HCT116 (cell line): ENCODE data around the gene TNIP1. TPM values are rescaled to one million over a fixed set of nuclear protein-coding genes. Genes with fewer than 3 reads are reported as not detected.

ENCODE experiments used
- ATAC-seq: fragments of 200-7000 bp; cut with Tn5 transposase; 2 replicates; pipeline ENCODE4 v1.9.1; 2020; ENCODE audit warnings: mild to moderate bottlenecking, moderate library complexity
- BruUV-seq: library from RNA; stranded (reverse); fragments of 400-500 nt; replicated peaks from 2 replicates; lab custom pipeline; 2021; lab: Mats Ljungman, UMichigan
- CTCF ChIA-PET: fragments of 300-600 bp; sonication (Branson Sonifier 250); formaldehyde crosslinking; loops from one replicate; lab custom pipeline; 2021; ENCODE audit warnings: antibody characterized with exemption; lab: Charles Lee
- POLR2A ChIA-PET: fragments of 300-600, 350-600 bp; sonication (Branson Sonifier 250); formaldehyde crosslinking; loops from one replicate; lab custom pipeline; 2021; ENCODE audit warnings: antibody characterized with exemption; lab: Charles Lee
- RAD21 ChIA-PET, 2 experiments: fragments of 300-600 bp; sonication (Branson Sonifier 250); formaldehyde crosslinking; loops; one replicate each; lab custom pipeline; 2023; ENCODE audit warnings: low total read pairs in 2 of 2; ENCODE audit not compliant: uncharacterized antibody in 2 of 2, unreplicated experiment in 2 of 2, low non-redundant PET in 1 of 2; lab: Charles Lee
- DNase-seq: peaks from one replicate; pipeline ENCODE4 v3.0.0-alpha.2; 2010; ENCODE audit warnings: low read depth, low spot score
- H2AFZ ChIP-seq: fragments of 200-600 bp; shearing (Covaris generic), sonication (generic); 2 replicates; pipeline ENCODE4 v1.6.1; 2017; ENCODE audit warnings: low read depth, mixed run types, mixed read lengths, antibody characterized with exemption, low read length; ENCODE audit not compliant: poor library complexity, severe bottlenecking
- H3K27ac ChIP-seq: 2 replicates; pipeline ENCODE4 v1.5.1; 2012; ENCODE audit warnings: low read depth, low read length
- H3K27me3 ChIP-seq: fragments of 200-600 bp; sonication (generic); 2 replicates; pipeline ENCODE4 v1.6.1; 2016; ENCODE audit warnings: mixed run types, low read length, mixed read lengths; ENCODE audit not compliant: insufficient read depth
- H3K36me3 ChIP-seq, 2 experiments: fragments of 200-500 bp in 1 of 2; fragments of 200-600 bp in 1 of 2; sonication (Bioruptor generic) in 1 of 2; sonication (generic) in 1 of 2; 2 replicates each; pipeline versions ENCODE4 v1.5.1 to v1.6.1; 2014 to 2016; ENCODE audit warnings: low read length in 2 of 2, inconsistent platforms in 1 of 2, mixed read lengths in 1 of 2, mixed run types in 1 of 2; ENCODE audit not compliant: insufficient read depth in 2 of 2, control insufficient read depth in 1 of 2
- H3K4me1 ChIP-seq, 2 experiments: fragments of 200-600 bp in 1 of 2; sonication (generic) in 1 of 2; 2 replicates each; pipeline versions ENCODE4 v1.5.1 to v1.6.1; 2012 to 2017; ENCODE audit warnings: low read length in 2 of 2, inconsistent platforms in 1 of 2, mild to moderate bottlenecking in 1 of 2, mixed read lengths in 1 of 2, mixed run types in 1 of 2, moderate library complexity in 1 of 2; ENCODE audit not compliant: insufficient read depth in 2 of 2, control insufficient read depth in 1 of 2
- H3K4me2 ChIP-seq: fragments of 200-600 bp; sonication (generic); 2 replicates; pipeline ENCODE4 v1.6.1; 2017; ENCODE audit warnings: mixed run types, low read length, mixed read lengths
- H3K4me3 ChIP-seq, 2 experiments: fragments of 200-600 bp in 1 of 2; sonication (generic) in 1 of 2; replicated peaks in 1 of 2; 2 replicates each; pipeline ENCODE4 v1.5.1; 2011 to 2016; ENCODE audit warnings: low read length in 2 of 2, control low read depth in 1 of 2, low read depth in 1 of 2, mild to moderate bottlenecking in 1 of 2, mixed read lengths in 1 of 2, mixed run types in 1 of 2
- H3K79me2 ChIP-seq: fragments of 200-600 bp; sonication (generic); 2 replicates; pipeline ENCODE4 v1.6.1; 2017; ENCODE audit warnings: mild to moderate bottlenecking, mixed run types, low read length, moderate library complexity, mixed read lengths; ENCODE audit not compliant: insufficient read depth
- H3K9ac ChIP-seq: fragments of 200-600 bp; sonication (generic); 2 replicates; pipeline ENCODE4 v1.6.1; 2016; ENCODE audit warnings: low read length, mixed read lengths
- H3K9me2 ChIP-seq: fragments of 200-600 bp; sonication (generic), shearing (Covaris generic); 2 replicates; pipeline ENCODE4 v1.6.1; 2017; ENCODE audit warnings: mixed run types, mild to moderate bottlenecking, moderate library complexity; ENCODE audit not compliant: insufficient read depth
- H3K9me3 ChIP-seq, 2 experiments: fragments of 200-500 bp in 1 of 2; fragments of 200-600 bp in 1 of 2; sonication (Bioruptor generic) in 1 of 2; sonication (generic) in 1 of 2; 2 replicates each; pipeline ENCODE4 v1.6.1; 2014 to 2017; ENCODE audit warnings: low read length in 2 of 2, mixed read lengths in 2 of 2, inconsistent platforms in 1 of 2, low read depth in 1 of 2, mild to moderate bottlenecking in 1 of 2, mixed run types in 1 of 2, moderate library complexity in 1 of 2; ENCODE audit not compliant: control insufficient read depth in 1 of 2, insufficient read depth in 1 of 2
- H4K20me1 ChIP-seq: fragments of 200-600 bp; sonication (generic), shearing (Covaris generic); 2 replicates; pipeline ENCODE4 v1.6.1; 2017; ENCODE audit warnings: mixed run types, mild to moderate bottlenecking, moderate library complexity; ENCODE audit not compliant: insufficient read depth
- CTCF ChIP-seq, 3 experiments: fragments of 200-600 bp in 1 of 3; sonication (generic) in 1 of 3; IDR thresholded peaks in 2 of 3; conservative IDR thresholded peaks in 1 of 3; 2 replicates each; pipeline ENCODE4 v1.5.1; 2012 to 2017; ENCODE audit warnings: low read depth in 2 of 3, low read length in 2 of 3, antibody characterized with exemption in 1 of 3, borderline replicate concordance in 1 of 3, control low read depth in 1 of 3, mild to moderate bottlenecking in 1 of 3, mixed read lengths in 1 of 3, mixed run types in 1 of 3, moderate library complexity in 1 of 3; ENCODE audit not compliant: insufficient read depth in 1 of 3
- EGR1 ChIP-seq: IDR thresholded peaks from 2 replicates; pipeline ENCODE4 v1.6.1; 2012; ENCODE audit warnings: low read depth
- EZH2 ChIP-seq: fragments of 200-600 bp; sonication (generic); IDR thresholded peaks from 2 replicates; pipeline ENCODE4 v1.6.1; 2017; ENCODE audit warnings: antibody characterized with exemption, mixed run types
- FOSL1 ChIP-seq: IDR thresholded peaks from 2 replicates; pipeline ENCODE4 v1.6.1; 2012; ENCODE audit warnings: low read depth
- MAX ChIP-seq: IDR thresholded peaks from 2 replicates; pipeline ENCODE4 v1.6.1; 2012
- POLR2A ChIP-seq: IDR thresholded peaks from 2 replicates; pipeline ENCODE4 v1.7.0; 2011; ENCODE audit warnings: borderline replicate concordance; ENCODE audit not compliant: insufficient read depth, insufficient read length; ENCODE audit errors: extremely low read depth
- POLR2AphosphoS5 ChIP-seq: IDR thresholded peaks from 2 replicates; pipeline ENCODE4 v1.6.1; 2011; ENCODE audit warnings: mild to moderate bottlenecking, low read depth, low read length, moderate library complexity
- RAD21 ChIP-seq: IDR thresholded peaks from 2 replicates; pipeline ENCODE4 v1.6.1; 2012; ENCODE audit warnings: low read depth, mild to moderate bottlenecking
- SIN3A ChIP-seq: IDR thresholded peaks from 2 replicates; pipeline ENCODE4 v1.6.1; 2012; ENCODE audit warnings: low read depth
- SRF ChIP-seq: IDR thresholded peaks from 2 replicates; pipeline ENCODE4 v1.6.1; 2012; ENCODE audit warnings: low read depth
- TCF7L2 ChIP-seq: IDR thresholded peaks from 2 replicates; pipeline ENCODE4 v1.7.0; 2011; ENCODE audit warnings: borderline replicate concordance, inconsistent platforms; ENCODE audit not compliant: insufficient read depth, insufficient read length; ENCODE audit errors: extremely low read depth
- ZFX ChIP-seq: fragments of 450-650 bp; IDR thresholded peaks from 2 replicates; pipeline ENCODE4 v1.6.1; 2017
- ZNF274 ChIP-seq: fragments of 200-500 bp; sonication (Bioruptor generic); IDR thresholded peaks from 2 replicates; pipeline ENCODE4 v1.6.1; 2014; ENCODE audit warnings: mild to moderate bottlenecking, low read depth, low read length, inconsistent platforms
- intact Hi-C: fragments of 100-400 bp; cut with micrococcal nuclease; formaldehyde crosslinking; loops from 2 replicates; pipeline ENCODE4 v1.10.0; 2022
- total RNA-seq: library from RNA; stranded (reverse); gene quantifications from one replicate; pipeline ENCODE4 v1.2.1, GENCODE V29; 2021; ENCODE audit not compliant: unreplicated experiment

Gene TNIP1
- total RNA-seq, 1 experiment from 2014 or later: 46.0 TPM

- no peaks in the 10 kb centered on the region; the same call in 1 of the 2 replicates for H4K20me1 ChIP-seq
- intact Hi-C loops: no loop called here
- no peak for ATAC-seq
- no peak for TF ChIP-seq RAD21
- no peak for TF ChIP-seq POLR2AphosphoS5
- TF ChIP-seq FOSL1: no peak
- TF ChIP-seq ZNF274: no peak
- TF ChIP-seq SRF: no peak
- no peak for TF ChIP-seq CTCF (IDR thresholded peaks at IDR 0.05 in 2 of 3, conservative IDR thresholded peaks at IDR 0.05 in 1 of 3; ENCODE audit: borderline replicate concordance in 1 of 3, insufficient read depth in 1 of 3, low read depth in 2 of 3, low read length in 2 of 3)
- TF ChIP-seq ZFX: no peak
- no peak for TF ChIP-seq MAX
- no peak for TF ChIP-seq POLR2A
- TF ChIP-seq EZH2: no peak
- no peak for TF ChIP-seq EGR1
- TF ChIP-seq TCF7L2: no peak
- no peak for TF ChIP-seq SIN3A
- TF ChIP-seq, all 23 proteins: peak for 0
- BruUV-seq: no TSS peak
- H3K9me3 ChIP-seq: no peaks in the 10 kb centered on the region
- no peaks in the 10 kb centered on the region for H3K27me3 ChIP-seq
- CTCF ChIA-PET: interaction anchor here (1.2 kb wide), 1 partner anchor 23 kb away, joined by 3 read pairs; no protein-coding TSS in a partner anchor
- H2AFZ ChIP-seq: no peak overlapping the region
- RAD21 ChIA-PET: no interaction called here
- H3K36me3 ChIP-seq: no peaks in the 10 kb centered on the region
- H3K27ac ChIP-seq: no peak overlapping the region
- no peak for DNase-seq
- H3K9ac ChIP-seq: no peak overlapping the region
- POLR2A ChIA-PET: no interaction called here
- H3K4me2 ChIP-seq: no peak overlapping the region
- no peak overlapping the region for H3K4me3 ChIP-seq
- peaks cover 25 to 58% of the 10 kb centered on the region in 2 experiments for H3K4me1 ChIP-seq
- no peaks in the 10 kb centered on the region for H3K9me2 ChIP-seq
- peaks cover 43% of the 10 kb centered on the region for H3K79me2 ChIP-seq
These were observed 6.3 kb downstream of the TNIP1 start for GRCh38 chr5:151074557-151074956.
